SJSA1 (cell line): Measurements from ENCODE around the gene SLC25A47. TPM values are rescaled to one million over a fixed set of nuclear protein-coding genes. Genes with fewer than 3 reads are reported as not detected.
"Not testable (repeated sequence)": the region's sequence is repeated elsewhere in the genome, so short reads cannot be mapped to it uniquely, and the experiment has no call there.

Experiments
- DNase-seq, 2 experiments: peaks; one replicate each; pipeline ENCODE4 v3.0.0-alpha.2; 2015 to 2020; ENCODE audit warnings: low spot score in 2 of 2, low read depth in 1 of 2
- H3K27ac ChIP-seq: fragments of 250-450 bp; sonication (Bioruptor Pico); 2 replicates; pipeline ENCODE4 v1.5.1; 2020; ENCODE audit warnings: mild to moderate bottlenecking, moderate library complexity
- H3K27me3 ChIP-seq: fragments of 250-450 bp; sonication (Bioruptor Pico); replicated peaks from 2 replicates; pipeline ENCODE4 v1.5.1; 2020; ENCODE audit warnings: mild to moderate bottlenecking, moderate library complexity
- H3K36me3 ChIP-seq: fragments of 250-450 bp; sonication (Bioruptor Pico); 2 replicates; pipeline ENCODE4 v1.5.1; 2020; ENCODE audit warnings: mild to moderate bottlenecking
- H3K4me1 ChIP-seq: fragments of 250-450 bp; sonication (Bioruptor Pico); replicated peaks from 2 replicates; pipeline ENCODE4 v1.6.1; 2021; ENCODE audit warnings: mild to moderate bottlenecking
- H3K4me3 ChIP-seq: fragments of 250-450 bp; sonication (Bioruptor Pico); 2 replicates; pipeline ENCODE4 v1.5.1; 2020; ENCODE audit warnings: mild to moderate bottlenecking
- H3K9me3 ChIP-seq: fragments of 250-450 bp; sonication (Bioruptor Pico); replicated peaks from 2 replicates; pipeline ENCODE4 v1.5.1; 2020; ENCODE audit warnings: mild to moderate bottlenecking
- total RNA-seq: library from RNA; depleted of rRNA; stranded (reverse); fragments of >200 nt; shearing (Covaris generic); gene quantifications from 2 replicates; pipeline ENCODE4 v1.2.3, GENCODE V29; 2014

Gene SLC25A47
- total RNA-seq, 1 experiment from 2014 or later: not detected

DNA sequence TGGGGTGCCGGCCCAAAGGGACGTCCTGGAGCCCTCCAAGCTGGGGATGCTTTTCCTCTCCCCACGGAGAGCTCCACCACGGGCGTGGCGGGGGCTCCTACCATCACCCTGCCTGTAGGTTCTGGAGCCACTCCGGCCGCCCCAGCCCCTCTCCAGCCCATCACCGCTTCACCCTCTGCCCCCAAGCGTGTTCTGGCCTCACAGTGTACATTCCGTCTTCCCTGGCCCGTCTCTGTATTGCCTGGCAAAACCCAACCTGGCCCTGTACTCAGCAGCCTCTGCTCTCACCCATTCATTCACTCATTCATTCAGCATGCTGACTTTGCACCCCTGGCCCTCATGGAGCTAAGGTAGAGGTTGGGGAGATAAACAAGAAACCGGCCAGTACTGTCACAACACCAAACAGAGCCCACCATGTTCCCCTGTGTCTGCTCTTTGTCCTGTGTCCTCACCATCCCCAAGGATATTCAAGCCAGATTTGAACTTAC is 37.2 kb upstream of the SLC25A47 start:
- no peaks in the 10 kb centered on the region for H3K27me3 ChIP-seq
- no peak for DNase-seq
- H3K27ac ChIP-seq: peak overlapping the region; percentile 87; the same call in 1 of the 2 replicates
- peaks cover 13% of the 10 kb centered on the region for H3K4me1 ChIP-seq
- no peaks in the 10 kb centered on the region for H3K9me3 ChIP-seq
- H3K4me3 ChIP-seq: peak overlapping the region; percentile 74
- peaks cover 9% of the 10 kb centered on the region for H3K36me3 ChIP-seq

DNA sequence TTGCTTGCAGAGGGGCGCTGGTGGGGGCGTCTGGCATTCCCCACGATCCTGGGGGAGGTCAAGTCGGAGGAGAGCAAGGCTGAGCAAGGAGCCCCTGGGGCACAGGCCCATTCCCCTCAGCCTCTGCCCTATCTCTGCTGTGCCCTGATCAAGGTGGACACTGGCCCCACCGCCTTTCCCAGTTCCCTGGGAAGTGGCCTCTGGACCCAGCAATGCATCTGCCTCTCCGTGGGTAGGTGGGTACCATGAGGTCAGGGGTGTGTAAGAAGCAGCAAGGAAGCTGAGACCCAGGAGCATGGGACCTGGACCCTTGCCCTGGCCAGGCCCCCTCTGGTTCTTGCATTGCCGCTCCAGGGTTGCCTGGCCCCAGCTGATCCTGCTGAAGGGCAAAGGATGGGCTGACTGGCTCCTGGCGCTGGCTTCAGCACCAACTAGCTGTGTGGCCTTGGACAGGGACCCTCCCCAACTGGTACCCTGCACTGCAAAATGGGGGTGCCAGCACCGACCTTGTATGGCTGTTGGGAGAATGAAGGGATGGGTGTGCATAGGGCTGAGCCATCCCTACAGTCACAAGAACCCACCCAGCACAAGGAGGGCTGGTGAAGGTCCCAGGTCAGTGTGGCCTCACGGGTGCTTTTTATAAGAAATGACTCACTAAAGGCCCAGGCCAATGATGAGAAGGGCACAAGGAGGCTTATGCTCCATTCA is 36.5 kb upstream of the SLC25A47 start:
- Histone ChIP-seq H3K9me3 (no peaks in the 10 kb centered on the region), H3K36me3 (peaks cover 12% of the 10 kb centered on the region), H3K27me3 (no peaks in the 10 kb centered on the region), H3K4me3 (no peak overlapping the region), H3K4me1 (peaks cover 13% of the 10 kb centered on the region), H3K27ac (no peak overlapping the region)
- DNase-seq: peak in 1 of 2 experiments; percentile 33

DNA sequence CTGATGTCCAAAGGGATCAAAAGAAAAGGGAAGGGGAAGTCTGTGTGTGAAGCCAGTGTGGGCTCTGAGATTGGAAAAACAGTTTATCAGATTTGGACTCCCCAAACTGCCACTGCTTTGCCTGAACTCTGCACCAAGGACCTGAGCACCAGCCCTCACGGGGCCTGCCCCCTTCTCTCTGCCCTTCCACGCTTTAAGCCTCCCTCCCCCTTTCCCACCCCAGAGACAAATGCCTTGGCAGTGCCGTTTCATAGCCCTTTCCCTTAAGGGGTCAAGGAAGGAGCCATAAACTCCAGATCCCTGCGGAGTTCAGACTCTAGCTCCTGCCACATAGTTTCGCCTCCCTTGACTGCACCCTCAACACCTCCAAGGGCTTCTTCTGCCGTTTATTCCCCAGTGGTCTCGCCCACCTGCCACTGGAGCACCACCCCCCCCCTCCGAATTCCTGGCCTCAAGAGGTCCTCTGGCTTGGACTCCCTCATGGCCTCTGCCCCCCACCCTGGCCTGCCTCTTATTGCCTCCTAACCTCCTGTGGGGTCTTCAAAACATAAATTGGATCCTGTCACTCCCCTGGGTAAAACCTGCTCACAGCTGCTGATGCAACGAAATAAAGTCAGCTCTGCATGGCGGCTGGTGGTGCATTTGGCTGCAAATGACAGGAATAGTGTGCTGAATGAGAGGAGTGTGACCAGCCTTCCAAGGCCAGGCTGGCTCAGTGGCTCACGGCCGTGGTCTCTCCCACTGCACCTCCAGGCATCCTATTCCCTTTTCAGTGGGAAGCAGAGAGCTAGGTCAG is 35.7 kb upstream of the SLC25A47 start:
- Histone ChIP-seq H3K4me3 (no peak overlapping the region), H3K36me3 (peaks cover 17% of the 10 kb centered on the region), H3K4me1 (peaks cover 13% of the 10 kb centered on the region), H3K27me3 (no peaks in the 10 kb centered on the region), H3K9me3 (no peaks in the 10 kb centered on the region), H3K27ac (no peak overlapping the region)
- DNase-seq: peak in 1 of 2 experiments; percentile 21

DNA sequence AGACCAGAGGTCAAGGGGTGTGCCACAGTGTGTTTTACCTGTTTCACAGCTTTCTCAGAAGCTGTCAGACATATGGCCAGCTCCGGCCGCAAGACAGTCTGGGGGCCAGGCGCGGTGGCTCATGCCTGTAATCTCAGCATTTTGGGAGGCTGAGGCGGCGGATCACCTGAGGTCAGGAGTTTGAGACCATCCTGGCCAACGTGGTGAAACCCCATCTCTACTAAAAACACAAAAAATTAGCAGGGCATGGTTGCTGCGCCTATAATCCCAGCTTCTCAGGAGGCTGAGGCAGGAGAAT is 35.2 kb upstream of the SLC25A47 start:
- not testable (repeated sequence) for H3K27ac ChIP-seq, H3K4me3 ChIP-seq, H3K9me3 ChIP-seq, H3K27me3 ChIP-seq, DNase-seq
- H3K36me3 ChIP-seq: peaks cover 22% of the 10 kb centered on the region
- H3K4me1 ChIP-seq: peaks cover 13% of the 10 kb centered on the region

DNA sequence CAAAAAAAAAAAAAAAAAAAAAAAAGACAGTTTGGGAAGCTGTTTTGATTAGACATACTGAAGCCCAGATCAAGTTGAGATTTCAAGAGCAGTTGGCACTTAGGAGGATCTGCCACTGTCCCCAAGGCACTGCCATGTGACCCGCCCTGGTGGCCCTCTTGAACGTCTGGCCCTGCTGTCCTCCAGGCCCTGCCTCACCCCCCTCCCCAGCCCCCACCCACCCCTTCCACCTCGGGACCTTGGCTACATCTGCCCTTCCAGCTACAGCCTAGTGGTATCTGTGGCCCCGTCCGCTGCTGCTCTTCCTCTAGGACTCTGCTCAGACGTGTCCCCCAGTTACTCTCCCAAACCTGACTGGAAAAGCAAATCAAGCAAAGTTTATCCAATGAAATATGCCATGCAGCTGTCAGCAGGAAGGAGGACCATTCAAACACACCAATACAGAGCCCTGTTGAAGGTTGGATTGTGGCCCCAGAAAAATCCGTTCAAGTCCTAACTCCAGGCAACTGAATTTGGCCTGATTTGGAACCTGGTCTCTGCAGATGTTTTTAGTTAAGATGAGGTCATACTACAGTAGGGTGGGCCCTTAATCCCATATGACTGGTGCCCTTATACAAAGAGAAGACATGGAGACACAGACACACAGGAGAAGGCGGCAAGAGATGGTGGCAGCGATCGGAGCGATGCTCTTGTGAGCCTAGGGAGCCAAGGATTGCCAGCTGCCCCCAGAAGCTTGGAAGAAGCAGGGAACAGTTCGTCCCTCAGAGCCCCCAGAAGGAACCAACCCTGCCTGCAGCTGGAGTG is 34.6 kb upstream of the SLC25A47 start:
- H3K4me1 ChIP-seq: peaks cover 13% of the 10 kb centered on the region
- no peaks in the 10 kb centered on the region for H3K27me3 ChIP-seq
- no peaks in the 10 kb centered on the region for H3K9me3 ChIP-seq
- H3K27ac ChIP-seq: no peak overlapping the region
- peak in 1 of 2 experiments; percentile 31 for DNase-seq
- peaks cover 22% of the 10 kb centered on the region for H3K36me3 ChIP-seq
- H3K4me3 ChIP-seq: no peak overlapping the region

DNA sequence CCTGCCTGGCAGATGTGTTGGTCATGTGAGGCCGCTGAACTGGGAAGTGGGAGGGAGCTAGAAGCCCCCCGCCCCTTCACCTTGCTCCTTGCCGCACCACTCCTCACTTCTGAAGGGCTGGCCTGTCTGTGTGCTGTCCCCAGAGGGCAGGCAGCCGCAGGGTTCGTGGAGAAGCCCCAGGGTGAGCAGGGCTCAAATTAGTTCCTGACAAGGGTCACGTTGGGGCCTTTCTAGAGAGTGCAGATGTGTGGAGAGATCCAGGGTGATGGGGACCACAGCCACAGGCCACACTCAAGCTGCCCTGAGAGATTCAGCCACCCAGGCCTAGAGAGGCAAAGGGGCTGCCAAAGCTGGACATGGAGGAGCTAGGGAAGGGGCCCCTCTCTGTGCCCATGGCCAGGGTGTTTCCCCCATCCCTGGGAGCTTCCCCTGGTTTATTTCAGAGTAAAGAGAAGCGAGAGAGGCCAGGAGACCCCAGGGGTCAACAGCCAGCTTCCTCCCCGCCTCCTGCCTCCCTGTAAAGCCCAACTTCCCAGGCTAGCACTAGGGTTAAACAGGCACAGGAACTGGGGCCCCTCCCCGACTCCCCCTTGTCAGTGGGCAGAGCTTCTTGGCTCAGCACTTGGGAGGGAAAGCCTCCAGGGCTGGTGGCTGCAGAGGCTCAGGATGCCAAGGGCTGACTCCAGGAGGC is 33.1 kb upstream of the SLC25A47 start:
- Histone ChIP-seq H3K27ac (no peak overlapping the region), H3K4me1 (peaks cover 10% of the 10 kb centered on the region), H3K36me3 (peaks cover 22% of the 10 kb centered on the region), H3K27me3 (no peaks in the 10 kb centered on the region), H3K9me3 (no peaks in the 10 kb centered on the region), H3K4me3 (no peak overlapping the region)
- DNase-seq: peak in 1 of 2 experiments; percentile 32

DNA sequence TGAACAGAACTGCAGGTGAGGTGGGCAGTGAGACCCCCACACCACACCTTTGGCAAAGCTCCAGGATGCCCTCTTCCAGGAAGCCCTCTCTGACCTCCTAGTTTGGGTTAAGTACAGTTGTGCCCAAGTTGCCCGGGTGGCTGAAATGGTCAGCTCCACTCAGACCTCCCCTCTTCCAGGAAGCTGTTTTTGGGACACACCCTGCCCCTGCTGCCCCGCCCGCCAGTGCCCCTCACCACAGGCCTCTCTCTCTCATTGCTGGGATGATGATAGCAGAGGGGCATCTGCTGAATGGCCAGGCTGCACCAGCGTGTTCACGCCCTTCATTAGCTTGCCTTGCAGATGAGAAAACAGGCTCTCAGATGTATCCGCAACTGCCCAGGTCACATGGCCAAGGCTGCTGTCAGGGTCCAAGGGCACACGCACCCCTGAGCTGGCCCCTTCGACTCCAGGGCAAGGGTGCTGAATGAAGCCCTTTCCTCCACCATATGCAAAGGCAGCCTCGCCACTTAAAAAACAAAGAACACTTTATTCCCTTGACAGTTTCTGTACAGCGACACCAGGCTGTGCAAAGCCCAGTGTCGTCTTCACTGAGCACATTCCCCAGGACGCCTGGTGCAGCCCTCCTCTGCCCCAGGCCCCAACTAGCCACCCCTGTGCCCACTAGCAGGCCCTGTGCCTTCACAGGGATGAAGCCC is 32.4 kb upstream of the SLC25A47 start:
- Histone ChIP-seq H3K27ac (no peak overlapping the region), H3K27me3 (no peaks in the 10 kb centered on the region), H3K9me3 (no peaks in the 10 kb centered on the region), H3K4me1 (peaks cover 3% of the 10 kb centered on the region), H3K4me3 (no peak overlapping the region), H3K36me3 (peaks cover 22% of the 10 kb centered on the region)
- peak in 1 of 2 experiments; percentile 25 for DNase-seq

DNA sequence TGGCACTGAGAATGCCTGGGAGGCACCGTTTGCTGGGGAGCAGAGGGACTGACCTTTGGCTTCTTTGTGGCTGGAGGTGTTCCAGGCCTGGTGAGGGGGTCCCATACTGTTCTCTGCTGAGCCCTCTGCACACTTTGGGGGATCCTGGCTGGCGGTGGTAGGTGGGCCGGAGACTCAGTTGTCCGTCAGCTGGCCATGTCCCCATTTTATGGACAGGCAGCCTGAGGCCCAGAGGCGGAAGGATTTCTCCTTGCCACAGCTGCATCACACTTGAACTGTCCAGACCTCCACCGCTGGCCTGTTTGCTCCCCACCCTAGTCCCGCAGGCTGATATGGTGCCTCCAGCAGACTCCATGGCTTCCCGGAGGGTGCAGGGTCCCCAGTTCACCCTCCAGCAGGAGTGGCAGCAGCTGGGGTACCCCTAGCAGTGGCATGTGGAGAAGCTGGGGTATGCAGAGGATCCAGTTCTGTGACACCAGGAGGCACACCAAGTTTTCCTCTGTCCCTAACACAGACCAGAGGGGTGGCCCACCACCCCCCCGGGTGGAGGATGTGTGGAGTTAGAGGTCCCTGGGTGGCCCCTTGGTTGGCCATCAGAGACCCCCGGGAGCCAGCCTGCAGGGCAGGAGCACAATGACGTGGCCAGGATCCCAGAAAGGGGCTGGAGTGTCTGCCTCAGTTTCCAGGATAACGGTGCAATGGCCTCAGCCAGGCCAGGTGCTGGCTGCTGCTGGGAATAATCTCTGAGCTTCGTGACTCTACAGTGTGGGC is 31.6 kb upstream of the SLC25A47 start:
- H3K27me3 ChIP-seq: no peaks in the 10 kb centered on the region
- H3K4me1 ChIP-seq: no peaks in the 10 kb centered on the region; the same call in 1 of the 2 replicates
- H3K4me3 ChIP-seq: no peak overlapping the region
- peaks cover 26% of the 10 kb centered on the region for H3K36me3 ChIP-seq
- DNase-seq: peak in 1 of 2 experiments; percentile 36
- no peaks in the 10 kb centered on the region for H3K9me3 ChIP-seq
- no peak overlapping the region for H3K27ac ChIP-seq

DNA sequence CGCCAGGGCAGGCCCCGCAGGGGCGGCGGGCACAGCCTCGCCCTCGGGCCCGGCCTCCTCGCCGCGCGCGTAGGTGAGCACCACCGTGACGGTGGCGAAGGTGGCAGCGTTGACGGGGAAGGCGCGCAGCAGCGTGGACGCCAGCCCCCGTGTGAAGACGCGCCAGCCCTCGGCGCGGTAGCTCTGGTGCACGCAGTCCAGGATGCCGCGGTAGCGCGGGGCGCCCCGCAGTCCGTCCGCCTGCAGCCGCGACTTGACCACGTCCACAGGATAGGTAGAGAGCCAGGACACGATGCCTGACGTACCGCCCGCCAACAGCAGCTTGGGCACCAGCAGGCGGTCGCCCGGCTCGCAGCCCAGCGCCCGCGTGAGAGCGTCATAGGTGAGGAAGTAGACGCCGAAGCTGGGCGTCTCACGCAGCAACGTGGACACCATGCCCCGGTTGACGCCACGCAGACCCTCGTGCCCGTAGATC is 30.8 kb upstream of the SLC25A47 start:
- no peak overlapping the region for H3K4me3 ChIP-seq
- peaks cover 7% of the 10 kb centered on the region for H3K4me1 ChIP-seq
- peaks cover 27% of the 10 kb centered on the region for H3K36me3 ChIP-seq
- H3K9me3 ChIP-seq: no peaks in the 10 kb centered on the region
- no peaks in the 10 kb centered on the region for H3K27me3 ChIP-seq
- no peak overlapping the region for H3K27ac ChIP-seq
- DNase-seq: no peak

DNA sequence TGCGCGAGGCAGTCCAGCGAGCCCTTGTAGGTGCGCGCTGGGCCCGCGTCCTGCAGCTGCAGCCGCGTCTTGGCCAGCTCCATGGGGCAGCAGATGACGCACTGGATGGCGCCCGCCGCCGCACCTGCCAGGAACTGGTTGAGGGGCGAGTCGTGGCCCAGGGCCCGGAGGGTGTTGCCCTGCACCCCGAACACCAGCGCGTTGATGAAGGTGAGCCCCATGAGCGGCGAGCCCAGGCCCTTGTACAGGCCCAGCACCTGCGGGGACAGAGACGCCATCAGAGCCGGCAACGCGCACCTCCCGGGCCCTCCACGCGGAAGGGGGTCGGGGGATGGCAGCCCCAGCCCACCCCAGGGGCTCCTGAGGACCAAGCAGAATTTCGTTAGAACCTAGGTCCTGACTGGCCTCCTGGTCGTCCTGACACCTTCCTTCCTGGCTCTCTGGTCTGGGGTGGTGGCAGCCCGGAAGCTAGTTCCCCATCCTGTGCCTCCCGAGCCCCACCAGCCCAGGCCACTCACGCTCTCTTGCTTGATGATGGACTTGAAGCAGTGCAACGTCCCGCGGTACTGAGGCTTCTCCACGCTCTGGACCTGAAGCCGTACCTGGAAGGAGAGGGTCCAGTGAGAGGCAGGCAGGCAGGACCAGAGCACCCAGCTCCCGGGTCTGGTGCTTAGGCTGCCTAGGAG is 30.2 kb upstream of the SLC25A47 start:
- H3K9me3 ChIP-seq: no peaks in the 10 kb centered on the region
- DNase-seq: peak in 1 of 2 experiments; percentile 37
- H3K27me3 ChIP-seq: no peaks in the 10 kb centered on the region
- peaks cover 31% of the 10 kb centered on the region for H3K36me3 ChIP-seq
- peaks cover 13% of the 10 kb centered on the region for H3K4me1 ChIP-seq
- H3K27ac ChIP-seq: no peak overlapping the region
- no peak overlapping the region for H3K4me3 ChIP-seq

DNA sequence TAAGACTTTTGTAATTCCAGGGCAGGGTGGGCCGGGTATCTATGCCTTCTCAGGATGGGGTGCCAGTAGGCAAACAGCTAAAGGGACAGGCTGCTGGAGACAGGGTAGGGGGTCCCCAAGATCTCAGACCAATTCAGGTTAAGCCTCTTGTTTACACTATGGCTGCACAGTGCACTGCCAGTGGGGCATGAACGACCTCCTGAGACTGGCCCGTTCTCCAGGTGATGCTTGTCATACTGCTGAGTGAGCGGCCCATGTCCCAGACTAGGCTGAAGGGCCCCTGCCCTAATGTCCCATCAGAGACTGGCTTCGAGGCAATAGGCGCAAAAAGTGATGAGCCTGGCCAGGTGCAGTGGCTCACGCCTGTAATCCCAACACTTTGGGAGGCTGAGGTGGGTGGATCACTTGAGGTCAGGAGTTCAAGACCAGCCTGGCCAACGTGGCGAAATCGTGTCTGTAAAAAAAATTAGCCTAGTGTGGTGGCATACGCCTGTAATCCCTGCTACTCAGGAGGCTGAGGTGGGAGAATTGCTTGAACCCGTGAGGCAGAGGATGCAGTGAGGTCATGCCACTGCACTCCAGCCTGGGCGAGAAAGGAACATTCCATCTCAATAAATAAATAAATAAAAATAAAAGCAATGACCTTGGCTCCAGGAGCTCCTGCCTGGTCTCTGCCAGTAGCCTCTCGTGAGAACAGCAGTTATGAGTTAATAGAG is 29.5 kb upstream of the SLC25A47 start:
- Histone ChIP-seq H3K4me3 (no peak overlapping the region), H3K27me3 (no peaks in the 10 kb centered on the region), H3K36me3 (peaks cover 31% of the 10 kb centered on the region), H3K4me1 (peaks cover 14% of the 10 kb centered on the region), H3K9me3 (no peaks in the 10 kb centered on the region), H3K27ac (no peak overlapping the region)
- no peak for DNase-seq
